ENCODE measurements around the gene GET3. TPM values are rescaled to one million over a fixed set of nuclear protein-coding genes. Genes with fewer than 3 reads are reported as not detected.
A peak's percentile ranks its signal among the peaks of the same experiment; 100 is the strongest.

The GET3 gene
- total and polyA plus RNA-seq, 2 of the 13 experiments (the other 11 are each of a cell fraction or from before 2014, with no cell fraction given) = 57.7 to 59.4 TPM

DNA sequence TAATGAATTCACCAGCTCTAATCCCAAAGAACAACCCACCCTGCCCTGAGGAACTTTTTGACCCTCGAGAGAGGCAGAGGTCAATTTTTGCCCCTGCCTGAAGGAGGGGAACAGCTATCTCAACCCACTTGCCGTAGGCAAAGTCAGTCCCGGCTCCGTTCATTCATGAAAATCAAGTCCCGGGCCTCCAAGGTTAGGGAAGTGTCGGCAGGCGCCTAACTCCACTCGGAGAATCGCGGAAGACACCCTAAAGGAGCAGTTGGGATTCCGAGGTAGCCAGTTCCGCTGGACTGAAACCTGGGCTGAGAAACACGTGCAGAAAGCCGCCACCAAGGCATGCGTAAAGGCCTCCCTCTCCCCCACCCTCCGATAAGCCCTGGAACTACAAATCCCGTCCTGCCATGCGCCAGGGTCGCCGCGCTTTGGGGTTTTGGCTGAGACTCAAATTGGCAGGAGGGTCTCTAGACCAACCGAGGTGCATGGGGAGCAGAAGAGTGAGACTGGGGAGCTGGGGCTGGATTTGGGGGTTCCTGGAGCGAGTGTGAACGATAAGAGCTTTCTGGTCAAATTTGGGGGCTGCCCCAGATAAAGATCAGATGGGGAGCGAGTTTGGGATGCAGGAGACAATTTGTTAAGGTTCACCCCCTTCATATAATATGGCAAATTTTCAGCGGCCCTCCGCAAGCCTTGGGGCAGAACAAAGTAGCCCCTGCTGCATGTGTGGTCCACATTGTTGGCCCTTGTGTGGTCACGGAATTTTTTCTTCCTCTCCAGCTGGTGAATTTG, 13.5 kb upstream of the GET3 start, which contains the start of gene TNPO2 (continued):
- TF ChIP-seq ZNF121 (CRISPR knock-in tag; IDR thresholded peaks at IDR 0.05) (no peak), ZFY (CRISPR knock-in tag; IDR thresholded peaks at IDR 0.05) (peak; percentile 85), ARHGAP35 (CRISPR knock-in tag; IDR thresholded peaks at IDR 0.05; ENCODE audit: borderline replicate concordance) (peak; percentile 64; the same call in 1 of the 2 replicates), ASH2L (IDR thresholded peaks at IDR 0.05; ENCODE audit: insufficient read length, low read depth, low read length) (peak; percentile 26), YEATS4 (CRISPR knock-in tag; IDR thresholded peaks at IDR 0.05; ENCODE audit: borderline replicate concordance) (peak; percentile 83), TSC22D2 (CRISPR knock-in tag; IDR thresholded peaks at IDR 0.05; ENCODE audit: borderline replicate concordance) (0 out of 2 replicates have a peak, but pooled peaks have one; percentile 36), CREM (IDR thresholded peaks at IDR 0.05) (peak; percentile 78; the same call in 1 of the 2 replicates), CREM (CRISPR knock-in tag; IDR thresholded peaks at IDR 0.05) (no peak), MNT (IDR thresholded peaks at IDR 0.05) (peak; percentile 63), HDAC6 (IDR thresholded peaks at IDR 0.05; ENCODE audit: low read depth, low read length) (no peak), PHF8 (CRISPR knock-in tag; IDR thresholded peaks at IDR 0.05) (peak; percentile 76), HOXA3 (CRISPR knock-in tag; IDR thresholded peaks at IDR 0.05) (peak; percentile 70; the same call in 1 of the 2 replicates), RXRB (CRISPR knock-in tag; IDR thresholded peaks at IDR 0.05; ENCODE audit: borderline replicate concordance) (0 out of 2 replicates have a peak, but pooled peaks have one; percentile 17), ZMYM2 (CRISPR knock-in tag; IDR thresholded peaks at IDR 0.05) (0 out of 2 replicates have a peak, but pooled peaks have one; percentile 30), NFYC (CRISPR knock-in tag; IDR thresholded peaks at IDR 0.05) (peak; percentile 48; the same call in 1 of the 2 replicates), ZBTB3 (CRISPR knock-in tag; IDR thresholded peaks at IDR 0.05; ENCODE audit: borderline replicate concordance, low read depth) (no peak), ZNF280B (CRISPR knock-in tag; IDR thresholded peaks at IDR 0.05; ENCODE audit: borderline replicate concordance) (peak; percentile 67; the same call in 1 of the 2 replicates)
- TF ChIP-seq, protein P1, sequence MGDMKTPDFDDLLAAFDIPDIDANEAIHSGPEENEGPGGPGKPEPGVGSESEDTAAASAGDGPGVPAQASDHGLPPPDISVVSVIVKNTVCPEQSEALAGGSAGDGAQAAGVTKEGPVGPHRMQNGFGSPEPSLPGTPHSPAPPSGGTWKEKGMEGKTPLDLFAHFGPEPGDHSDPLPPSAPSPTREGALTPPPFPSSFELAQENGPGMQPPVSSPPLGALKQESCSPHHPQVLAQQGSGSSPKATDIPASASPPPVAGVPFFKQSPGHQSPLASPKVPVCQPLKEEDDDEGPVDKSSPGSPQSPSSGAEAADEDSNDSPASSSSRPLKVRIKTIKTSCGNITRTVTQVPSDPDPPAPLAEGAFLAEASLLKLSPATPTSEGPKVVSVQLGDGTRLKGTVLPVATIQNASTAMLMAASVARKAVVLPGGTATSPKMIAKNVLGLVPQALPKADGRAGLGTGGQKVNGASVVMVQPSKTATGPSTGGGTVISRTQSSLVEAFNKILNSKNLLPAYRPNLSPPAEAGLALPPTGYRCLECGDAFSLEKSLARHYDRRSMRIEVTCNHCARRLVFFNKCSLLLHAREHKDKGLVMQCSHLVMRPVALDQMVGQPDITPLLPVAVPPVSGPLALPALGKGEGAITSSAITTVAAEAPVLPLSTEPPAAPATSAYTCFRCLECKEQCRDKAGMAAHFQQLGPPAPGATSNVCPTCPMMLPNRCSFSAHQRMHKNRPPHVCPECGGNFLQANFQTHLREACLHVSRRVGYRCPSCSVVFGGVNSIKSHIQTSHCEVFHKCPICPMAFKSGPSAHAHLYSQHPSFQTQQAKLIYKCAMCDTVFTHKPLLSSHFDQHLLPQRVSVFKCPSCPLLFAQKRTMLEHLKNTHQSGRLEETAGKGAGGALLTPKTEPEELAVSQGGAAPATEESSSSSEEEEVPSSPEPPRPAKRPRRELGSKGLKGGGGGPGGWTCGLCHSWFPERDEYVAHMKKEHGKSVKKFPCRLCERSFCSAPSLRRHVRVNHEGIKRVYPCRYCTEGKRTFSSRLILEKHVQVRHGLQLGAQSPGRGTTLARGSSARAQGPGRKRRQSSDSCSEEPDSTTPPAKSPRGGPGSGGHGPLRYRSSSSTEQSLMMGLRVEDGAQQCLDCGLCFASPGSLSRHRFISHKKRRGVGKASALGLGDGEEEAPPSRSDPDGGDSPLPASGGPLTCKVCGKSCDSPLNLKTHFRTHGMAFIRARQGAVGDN (CRISPR knock-in tag; IDR thresholded peaks at IDR 0.05) = peak; percentile 85
- TF ChIP-seq, protein P2, sequence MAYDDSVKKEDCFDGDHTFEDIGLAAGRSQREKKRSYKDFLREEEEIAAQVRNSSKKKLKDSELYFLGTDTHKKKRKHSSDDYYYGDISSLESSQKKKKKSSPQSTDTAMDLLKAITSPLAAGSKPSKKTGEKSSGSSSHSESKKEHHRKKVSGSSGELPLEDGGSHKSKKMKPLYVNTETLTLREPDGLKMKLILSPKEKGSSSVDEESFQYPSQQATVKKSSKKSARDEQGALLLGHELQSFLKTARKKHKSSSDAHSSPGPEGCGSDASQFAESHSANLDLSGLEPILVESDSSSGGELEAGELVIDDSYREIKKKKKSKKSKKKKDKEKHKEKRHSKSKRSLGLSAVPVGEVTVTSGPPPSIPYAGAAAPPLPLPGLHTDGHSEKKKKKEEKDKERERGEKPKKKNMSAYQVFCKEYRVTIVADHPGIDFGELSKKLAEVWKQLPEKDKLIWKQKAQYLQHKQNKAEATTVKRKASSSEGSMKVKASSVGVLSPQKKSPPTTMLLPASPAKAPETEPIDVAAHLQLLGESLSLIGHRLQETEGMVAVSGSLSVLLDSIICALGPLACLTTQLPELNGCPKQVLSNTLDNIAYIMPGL (CRISPR knock-in tag; IDR thresholded peaks at IDR 0.05; ENCODE audit: borderline replicate concordance in 1 of 2, low read depth in 1 of 2) = peak; percentile 35 to 61; a peak in 2 of 4 replicates

All from HepG2 (cell line).